Activated naive CD8-positive, alpha-beta T cell treated with anti-CD3 and anti-CD28 coated beads for 36 hours (primary cell): ENCODE measurements around the gene MAP2K3. TPM values are rescaled to one million over a fixed set of nuclear protein-coding genes. Genes with fewer than 3 reads are reported as not detected.

Source experiments
- DNase-seq: peaks from one replicate; pipeline ENCODE4 v3.0.0; 2021
- H3K27ac Mint-ChIP-seq: one replicate; pipeline ENCODE4 v1.8.0; 2022; ENCODE audit warnings: mild to moderate bottlenecking, moderate library complexity, mixed read lengths
- H3K27me3 Mint-ChIP-seq: one replicate; pipeline ENCODE4 v1.8.0; 2022; ENCODE audit warnings: mild to moderate bottlenecking, mixed read lengths
- H3K36me3 Mint-ChIP-seq: one replicate; pipeline ENCODE4 v1.8.0; 2021; ENCODE audit warnings: mild to moderate bottlenecking, mixed read lengths
- H3K4me1 Mint-ChIP-seq: one replicate; pipeline ENCODE4 v1.8.0; 2021; ENCODE audit warnings: mixed read lengths
- H3K4me3 Mint-ChIP-seq: one replicate; pipeline ENCODE4 v1.8.0; 2022; ENCODE audit warnings: mild to moderate bottlenecking, moderate library complexity, mixed read lengths
- H3K9me3 Mint-ChIP-seq: one replicate; pipeline ENCODE4 v1.8.0; 2022; ENCODE audit warnings: mixed read lengths
- total RNA-seq, 2 experiments: library from RNA; stranded (reverse); gene quantifications; one replicate each; pipeline ENCODE4 v1.2.3, GENCODE V29; 2021

The MAP2K3 gene
- total RNA-seq, 2 experiments from 2014 or later, result 136 to 139 TPM

DNA sequence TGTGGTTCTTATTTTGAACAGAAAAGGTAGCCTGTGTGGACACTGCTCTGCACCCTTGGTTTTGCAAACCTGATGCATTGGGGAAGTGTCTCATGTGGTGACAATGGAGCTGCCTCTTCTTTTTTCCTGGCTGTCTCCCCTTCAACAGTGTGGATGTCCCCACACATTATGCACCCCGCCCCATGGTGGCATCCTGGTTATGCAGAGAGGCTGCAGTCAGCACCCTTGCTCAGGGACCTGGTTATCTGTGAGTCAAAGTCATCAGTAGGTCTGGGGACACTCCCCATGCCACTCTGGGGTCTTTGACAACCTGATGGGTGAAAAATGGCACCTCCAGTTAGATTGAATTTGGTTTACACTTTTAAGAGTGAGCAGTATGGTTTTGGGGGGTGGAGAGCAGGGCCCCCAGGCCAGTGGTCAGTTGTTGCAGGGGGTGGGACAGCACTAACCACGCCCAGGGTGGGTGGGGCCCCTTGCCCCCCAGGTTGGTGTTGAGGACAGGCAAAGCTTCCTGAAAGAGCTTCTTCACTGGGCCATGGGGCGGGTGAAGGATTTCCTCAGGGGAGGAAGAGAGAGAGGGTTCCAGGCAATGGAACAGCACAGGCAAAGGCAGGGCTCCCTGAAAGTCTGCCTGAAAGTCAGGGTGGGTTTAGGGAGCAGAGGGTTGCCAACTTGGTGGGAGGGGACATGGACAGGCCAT, 67.0 kb downstream of the MAP2K3 start:
- no peak overlapping the region for H3K4me3 Mint-ChIP-seq
- H3K27me3 Mint-ChIP-seq, result no peaks in the 10 kb centered on the region
- H3K36me3 Mint-ChIP-seq, result no peaks in the 10 kb centered on the region
- H3K4me1 Mint-ChIP-seq, result peaks cover 2% of the 10 kb centered on the region
- H3K9me3 Mint-ChIP-seq, result no peaks in the 10 kb centered on the region
- DNase-seq, result no peak
- no peak overlapping the region for H3K27ac Mint-ChIP-seq

- H3K27me3 Mint-ChIP-seq, result no peaks in the 10 kb centered on the region
- DNase-seq, result no peak
- no peaks in the 10 kb centered on the region for H3K9me3 Mint-ChIP-seq
- H3K27ac Mint-ChIP-seq, result no peak overlapping the region
- H3K4me1 Mint-ChIP-seq, result peaks cover 2% of the 10 kb centered on the region
- H3K36me3 Mint-ChIP-seq, result no peaks in the 10 kb centered on the region
- no peak overlapping the region for H3K4me3 Mint-ChIP-seq
Measured at GRCh38 chr17:21352221-21352980, 67.9 kb downstream of the MAP2K3 start.

DNA sequence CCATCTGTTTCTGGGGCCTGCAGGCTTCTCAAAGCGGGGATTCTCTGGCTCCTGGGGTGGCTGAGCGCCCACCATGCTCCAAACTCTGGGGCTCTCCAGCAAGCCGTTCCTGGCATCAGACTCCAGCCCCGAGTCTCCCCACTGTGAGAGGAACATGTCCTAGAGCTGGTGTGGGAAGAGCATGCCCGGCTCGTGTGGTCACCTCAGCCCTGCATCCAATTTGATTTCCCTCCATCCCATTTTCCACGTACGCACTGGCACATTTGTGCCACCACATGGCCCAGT, 68.4 kb downstream of the MAP2K3 start:
- no peak for DNase-seq
- Mint-ChIP-seq H3K9me3 (no peaks in the 10 kb centered on the region), H3K27me3 (no peaks in the 10 kb centered on the region), H3K4me3 (no peak overlapping the region), H3K27ac (no peak overlapping the region), H3K36me3 (no peaks in the 10 kb centered on the region), H3K4me1 (peaks cover 2% of the 10 kb centered on the region)

DNA sequence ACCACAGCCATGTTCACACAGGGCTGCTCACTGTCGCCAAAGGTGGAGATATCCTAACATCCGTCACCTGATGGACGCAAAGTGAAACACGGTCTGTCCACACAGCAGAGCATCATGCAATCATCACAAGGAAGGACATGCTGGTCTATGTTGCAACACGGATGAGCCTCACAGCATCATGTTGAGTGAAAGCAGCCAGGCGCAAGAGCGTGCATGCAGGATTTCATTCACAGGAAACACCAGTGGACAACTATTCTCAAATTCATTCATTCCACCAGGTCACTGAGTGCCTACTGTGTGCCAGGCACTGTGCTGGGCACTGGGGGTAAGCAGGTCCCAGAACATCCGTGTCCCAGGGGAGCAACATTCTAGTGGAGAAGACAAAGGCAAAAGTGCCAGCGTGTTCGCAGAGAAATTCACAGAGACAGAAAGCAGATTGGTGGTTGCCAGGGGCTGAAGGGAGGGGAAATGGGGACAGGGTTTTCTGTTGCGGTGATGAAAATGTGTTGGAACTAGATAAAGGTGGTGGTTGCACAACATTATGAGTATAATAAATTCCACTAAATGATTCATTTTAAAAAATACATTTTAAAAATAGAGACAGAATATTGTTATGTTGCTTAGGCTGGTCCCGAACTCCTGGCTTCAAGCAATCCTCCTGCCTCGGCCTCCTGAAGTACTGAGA, 69.0 kb downstream of the MAP2K3 start:
- Mint-ChIP-seq H3K9me3 (no peaks in the 10 kb centered on the region), H3K4me1 (no peaks in the 10 kb centered on the region), H3K27ac (no peak overlapping the region), H3K4me3 (no peak overlapping the region), H3K36me3 (no peaks in the 10 kb centered on the region), H3K27me3 (no peaks in the 10 kb centered on the region)
- no peak for DNase-seq

- no peaks in the 10 kb centered on the region for H3K9me3 Mint-ChIP-seq
Measured at GRCh38 chr17:21354796-21355385, 70.4 kb downstream of the MAP2K3 start.

DNA sequence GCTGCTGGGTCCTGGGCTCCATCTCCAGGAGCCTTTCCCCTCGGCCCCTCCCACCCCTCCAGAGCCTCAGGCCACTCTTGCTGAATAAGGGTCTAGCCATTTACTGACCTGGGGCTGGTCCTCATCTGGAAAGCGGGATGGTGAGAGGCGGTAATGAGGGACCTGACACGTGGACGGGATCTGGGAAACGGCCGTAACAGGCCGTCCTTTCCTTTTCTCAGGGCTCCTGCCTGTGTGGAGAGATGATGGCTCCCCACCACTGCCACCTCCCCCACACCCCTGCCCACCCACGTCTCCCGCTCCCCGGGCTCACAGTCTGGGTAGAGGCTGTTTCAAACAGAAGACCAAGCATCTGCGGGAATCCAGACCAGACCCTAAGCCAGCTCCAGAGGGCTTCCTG, 71.1 kb downstream of the MAP2K3 start:
- DNase-seq, result no peak
- Mint-ChIP-seq H3K4me1 (no peaks in the 10 kb centered on the region), H3K27me3 (no peaks in the 10 kb centered on the region), H3K4me3 (no peak overlapping the region), H3K27ac (no peak overlapping the region), H3K9me3 (no peaks in the 10 kb centered on the region), H3K36me3 (no peaks in the 10 kb centered on the region)

More at GRCh38 chr17:21354796-21355385, 70.4 kb downstream of the MAP2K3 start:
- Mint-ChIP-seq H3K36me3 (no peaks in the 10 kb centered on the region), H3K4me1 (no peaks in the 10 kb centered on the region), H3K27ac (no peak overlapping the region), H3K27me3 (no peaks in the 10 kb centered on the region), H3K4me3 (no peak overlapping the region)
- DNase-seq, result no peak

GRCh38 chr17:21356537-21357127, 72.1 kb downstream of the MAP2K3 start:
- H3K9me3 Mint-ChIP-seq, result no peaks in the 10 kb centered on the region
- H3K27ac Mint-ChIP-seq, result no peak overlapping the region
- DNase-seq, result no peak
- no peak overlapping the region for H3K4me3 Mint-ChIP-seq
- H3K4me1 Mint-ChIP-seq, result no peaks in the 10 kb centered on the region
- H3K27me3 Mint-ChIP-seq, result no peaks in the 10 kb centered on the region
- H3K36me3 Mint-ChIP-seq, result no peaks in the 10 kb centered on the region

DNA sequence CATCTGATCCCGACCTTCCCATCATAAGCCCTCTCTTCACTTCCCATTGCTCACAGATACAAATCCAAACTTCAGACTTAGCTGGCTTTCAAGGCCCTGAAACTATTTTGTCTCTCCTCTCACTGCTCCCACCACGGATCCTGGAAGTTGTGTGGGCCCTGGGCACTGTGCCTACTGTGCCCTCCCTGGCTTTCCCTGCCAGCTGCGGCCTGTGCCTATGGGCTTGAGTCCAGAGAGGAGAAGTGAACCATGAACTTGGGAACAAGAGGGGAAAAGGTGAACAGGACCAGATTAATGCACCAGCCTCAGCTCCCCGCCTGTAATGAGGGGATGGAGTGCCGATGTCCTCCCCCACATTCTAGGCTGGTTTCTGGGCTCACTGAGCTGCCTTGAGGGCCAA, 72.8 kb downstream of the MAP2K3 start:
- no peaks in the 10 kb centered on the region for H3K4me1 Mint-ChIP-seq
- no peaks in the 10 kb centered on the region for H3K27me3 Mint-ChIP-seq

GRCh38 chr17:21357696-21358656, 73.5 kb downstream of the MAP2K3 start:
- Mint-ChIP-seq H3K4me3 (no peak overlapping the region), H3K4me1 (no peaks in the 10 kb centered on the region), H3K36me3 (no peaks in the 10 kb centered on the region), H3K9me3 (no peaks in the 10 kb centered on the region), H3K27me3 (no peaks in the 10 kb centered on the region), H3K27ac (no peak overlapping the region)
- DNase-seq, result no peak

More for the DNA sequence above, 72.8 kb downstream of the MAP2K3 start:
- Mint-ChIP-seq H3K9me3 (no peaks in the 10 kb centered on the region), H3K4me3 (no peak overlapping the region), H3K27ac (no peak overlapping the region), H3K36me3 (no peaks in the 10 kb centered on the region)
- no peak for DNase-seq

GRCh38 chr17:21358682-21359482, 74.4 kb downstream of the MAP2K3 start:
- no peak overlapping the region for H3K27ac Mint-ChIP-seq
- no peaks in the 10 kb centered on the region for H3K36me3 Mint-ChIP-seq
- H3K4me1 Mint-ChIP-seq, result no peaks in the 10 kb centered on the region
- DNase-seq, result no peak
- H3K4me3 Mint-ChIP-seq, result no peak overlapping the region
- no peaks in the 10 kb centered on the region for H3K9me3 Mint-ChIP-seq
- no peaks in the 10 kb centered on the region for H3K27me3 Mint-ChIP-seq

DNA sequence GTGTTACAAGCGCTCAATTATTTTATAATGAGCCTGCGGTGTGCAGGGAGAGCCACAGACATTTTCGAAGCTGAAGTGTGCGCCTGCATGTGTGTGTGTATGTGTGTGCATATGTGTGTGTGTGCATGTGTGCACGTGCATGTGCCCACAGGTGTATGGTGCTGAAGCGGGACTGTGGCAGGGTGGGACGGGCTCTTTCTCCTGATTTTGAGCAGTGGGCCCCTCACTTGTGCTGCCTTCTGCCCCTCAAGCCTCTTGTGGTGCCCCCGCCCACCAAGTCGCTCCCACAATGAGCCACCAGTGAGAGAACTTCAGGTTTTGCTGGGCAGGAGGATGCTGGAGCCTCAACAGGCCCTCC, 75.0 kb downstream of the MAP2K3 start:
- Mint-ChIP-seq H3K36me3 (no peaks in the 10 kb centered on the region), H3K27me3 (no peaks in the 10 kb centered on the region), H3K9me3 (no peaks in the 10 kb centered on the region), H3K27ac (no peak overlapping the region), H3K4me1 (no peaks in the 10 kb centered on the region), H3K4me3 (no peak overlapping the region)
- DNase-seq, result no peak

DNA sequence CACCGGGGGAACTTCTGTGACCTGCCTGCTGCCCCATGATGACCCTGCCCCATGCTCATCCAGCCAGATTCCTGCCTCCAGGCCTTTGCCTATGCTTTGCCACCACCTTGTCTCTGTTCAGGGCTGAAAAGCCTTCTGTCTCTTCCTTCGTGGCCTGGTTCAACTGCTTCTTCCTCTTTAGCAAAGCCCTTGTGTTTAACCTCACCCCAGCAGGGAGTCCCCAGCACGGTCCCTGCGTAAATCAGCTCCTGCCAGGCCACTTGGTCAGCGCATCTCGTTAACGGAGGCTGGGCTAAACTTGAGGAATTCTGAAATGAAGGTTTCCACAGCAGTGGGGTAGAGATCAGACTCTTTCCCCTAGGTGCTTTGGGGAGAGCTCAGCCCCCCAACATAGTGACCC, 75.5 kb downstream of the MAP2K3 start:
- Mint-ChIP-seq H3K4me3 (no peak overlapping the region), H3K27ac (no peak overlapping the region)

GRCh38 chr17:21361020-21361809, 76.7 kb downstream of the MAP2K3 start:
- no peaks in the 10 kb centered on the region for H3K27me3 Mint-ChIP-seq
- no peak overlapping the region for H3K27ac Mint-ChIP-seq
- DNase-seq, result no peak
- no peaks in the 10 kb centered on the region for H3K9me3 Mint-ChIP-seq
- no peaks in the 10 kb centered on the region for H3K36me3 Mint-ChIP-seq
- no peak overlapping the region for H3K4me3 Mint-ChIP-seq
- no peaks in the 10 kb centered on the region for H3K4me1 Mint-ChIP-seq

More for the DNA sequence above, 75.5 kb downstream of the MAP2K3 start:
- Mint-ChIP-seq H3K36me3 (no peaks in the 10 kb centered on the region), H3K27me3 (no peaks in the 10 kb centered on the region), H3K9me3 (no peaks in the 10 kb centered on the region), H3K4me1 (no peaks in the 10 kb centered on the region)
- DNase-seq, result no peak
